VCaP (cell line): ENCODE data around the gene PPFIA2.

Experiments
- H3K27ac ChIP-seq: fragments of 450-650 bp; 2 replicates; pipeline ENCODE4 v1.5.1; 2017
- TF ChIP-seq, protein P1 (sequence below): fragments of 450-650 bp; conservative IDR thresholded peaks from 2 replicates; pipeline ENCODE4 v1.5.1; 2017; ENCODE audit warnings: mild to moderate bottlenecking, moderate library complexity

Gene PPFIA2

DNA sequence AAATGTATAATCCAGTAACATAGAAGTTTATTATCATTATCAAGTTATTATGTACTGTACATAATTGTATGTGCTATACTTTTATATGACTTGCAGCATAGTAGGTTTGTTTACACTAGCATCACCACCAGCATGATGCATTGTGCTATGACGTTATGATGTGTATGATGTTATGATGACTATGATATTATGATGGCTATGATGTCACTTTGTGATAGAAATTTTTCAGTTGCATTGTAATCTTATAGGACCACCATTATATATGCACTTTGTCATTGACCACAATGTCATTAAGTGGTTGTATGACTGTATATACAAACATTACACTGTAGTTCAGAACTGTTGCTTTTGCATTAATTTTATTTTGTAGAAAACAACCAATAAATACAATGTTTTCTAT is 173.4 kb downstream of the PPFIA2 start:
- TF ChIP-seq, protein P1, sequence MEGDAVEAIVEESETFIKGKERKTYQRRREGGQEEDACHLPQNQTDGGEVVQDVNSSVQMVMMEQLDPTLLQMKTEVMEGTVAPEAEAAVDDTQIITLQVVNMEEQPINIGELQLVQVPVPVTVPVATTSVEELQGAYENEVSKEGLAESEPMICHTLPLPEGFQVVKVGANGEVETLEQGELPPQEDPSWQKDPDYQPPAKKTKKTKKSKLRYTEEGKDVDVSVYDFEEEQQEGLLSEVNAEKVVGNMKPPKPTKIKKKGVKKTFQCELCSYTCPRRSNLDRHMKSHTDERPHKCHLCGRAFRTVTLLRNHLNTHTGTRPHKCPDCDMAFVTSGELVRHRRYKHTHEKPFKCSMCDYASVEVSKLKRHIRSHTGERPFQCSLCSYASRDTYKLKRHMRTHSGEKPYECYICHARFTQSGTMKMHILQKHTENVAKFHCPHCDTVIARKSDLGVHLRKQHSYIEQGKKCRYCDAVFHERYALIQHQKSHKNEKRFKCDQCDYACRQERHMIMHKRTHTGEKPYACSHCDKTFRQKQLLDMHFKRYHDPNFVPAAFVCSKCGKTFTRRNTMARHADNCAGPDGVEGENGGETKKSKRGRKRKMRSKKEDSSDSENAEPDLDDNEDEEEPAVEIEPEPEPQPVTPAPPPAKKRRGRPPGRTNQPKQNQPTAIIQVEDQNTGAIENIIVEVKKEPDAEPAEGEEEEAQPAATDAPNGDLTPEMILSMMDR = no peak
- no peak overlapping the region for H3K27ac ChIP-seq

DNA sequence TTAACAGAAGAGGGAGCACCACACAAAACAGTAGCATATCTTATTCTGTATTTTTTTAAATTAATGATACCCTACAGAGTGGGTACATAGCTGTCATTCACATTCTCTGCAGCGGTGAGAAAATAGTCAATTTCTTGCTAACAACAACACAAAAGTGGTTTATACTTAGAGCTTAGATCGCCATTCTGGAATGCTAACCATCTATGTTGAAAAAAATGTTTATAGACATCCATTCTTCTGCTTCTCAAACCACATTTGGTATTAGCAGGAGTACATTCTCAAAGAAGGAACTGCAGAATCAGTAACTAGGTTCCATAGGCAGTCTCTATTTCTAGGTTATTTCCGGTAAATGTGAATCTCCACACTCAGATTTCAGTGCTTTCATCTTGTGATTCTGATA is 185.9 kb downstream of the PPFIA2 start:
- TF ChIP-seq, protein P1 = no peak
- peak overlapping the region; percentile 75 for H3K27ac ChIP-seq

DNA sequence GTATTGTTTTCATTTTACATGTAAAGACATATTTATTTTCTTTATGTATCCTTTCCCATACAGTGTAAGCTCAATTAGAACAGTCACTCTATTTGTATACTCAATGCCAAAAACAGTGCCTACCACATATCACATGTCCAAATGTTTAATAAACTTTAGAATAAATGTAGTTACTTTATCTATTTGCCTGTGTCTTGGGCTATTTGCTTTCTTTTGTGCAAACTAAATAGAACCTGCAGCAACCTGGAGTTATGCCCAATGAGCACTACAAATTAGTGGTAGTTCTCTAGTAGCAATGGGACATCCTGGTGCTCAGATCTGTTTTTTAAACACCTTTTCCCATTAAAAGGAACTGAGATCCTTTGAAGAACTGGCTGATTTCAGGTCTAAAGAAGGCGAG is 186.7 kb downstream of the PPFIA2 start:
- H3K27ac ChIP-seq = peak overlapping the region; percentile 75
- TF ChIP-seq, protein P1 = no peak

DNA sequence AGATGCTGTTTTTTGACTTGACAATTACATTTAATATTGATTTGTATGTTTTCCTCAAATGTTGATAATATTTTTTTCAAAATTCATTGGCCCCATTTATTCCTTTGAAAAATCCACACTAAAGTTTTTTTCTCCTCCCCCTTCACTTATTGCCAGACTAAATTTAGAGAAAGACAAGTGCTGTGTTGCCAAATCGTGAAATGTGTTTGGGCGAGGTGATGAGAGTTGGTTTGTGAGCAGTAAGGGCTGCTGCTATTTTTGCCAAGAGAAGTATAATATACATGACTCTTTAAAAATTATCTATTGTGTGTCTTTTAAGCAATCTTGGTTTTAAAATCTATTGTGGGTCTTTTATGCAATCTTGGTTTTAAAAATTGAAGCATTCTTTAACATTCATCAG is 188.9 kb downstream of the PPFIA2 start:
- TF ChIP-seq, protein P1 = no peak
- no peak overlapping the region for H3K27ac ChIP-seq

DNA sequence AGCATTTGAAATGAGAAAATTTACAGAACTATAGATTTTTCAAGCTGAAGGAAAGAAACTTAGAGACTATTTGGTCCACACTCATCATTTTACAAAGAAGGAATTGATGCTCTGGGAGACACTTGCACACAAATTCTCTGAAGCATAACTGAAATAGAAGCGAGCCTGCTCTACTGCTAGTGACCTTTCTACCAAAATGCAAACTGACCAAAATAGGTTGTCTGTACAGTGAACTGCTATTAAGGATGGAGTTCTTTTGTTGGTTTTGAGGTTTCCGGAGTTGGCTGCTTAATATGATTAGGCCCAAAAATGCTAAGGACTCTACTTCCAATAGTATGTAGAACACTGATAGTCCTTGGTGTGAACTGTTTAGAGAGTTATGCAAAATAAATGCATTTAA is 194.9 kb downstream of the PPFIA2 start:
- TF ChIP-seq, protein P1 = no peak
- H3K27ac ChIP-seq = peak overlapping the region; percentile 1; the same call in 1 of the 2 replicates

DNA sequence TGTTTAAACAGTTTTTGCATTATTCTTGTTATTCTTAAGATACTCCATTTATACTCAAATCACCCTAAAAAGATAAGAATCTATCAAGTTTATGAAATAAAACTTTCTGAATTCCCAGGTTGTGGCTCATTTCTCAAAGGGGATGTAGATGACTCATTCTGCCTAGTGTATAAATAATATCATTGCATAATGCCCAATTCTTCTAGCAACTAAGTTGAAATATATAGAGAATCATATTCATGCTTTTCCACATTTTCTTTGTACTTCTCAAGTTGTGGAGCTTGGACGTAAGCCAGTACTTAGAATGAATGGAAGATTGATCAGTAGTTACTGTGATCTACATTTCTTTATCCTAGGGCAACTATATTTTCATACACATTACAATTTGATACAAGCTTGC is 201.1 kb downstream of the PPFIA2 start:
- no peak overlapping the region for H3K27ac ChIP-seq
- TF ChIP-seq, protein P1 = no peak

DNA sequence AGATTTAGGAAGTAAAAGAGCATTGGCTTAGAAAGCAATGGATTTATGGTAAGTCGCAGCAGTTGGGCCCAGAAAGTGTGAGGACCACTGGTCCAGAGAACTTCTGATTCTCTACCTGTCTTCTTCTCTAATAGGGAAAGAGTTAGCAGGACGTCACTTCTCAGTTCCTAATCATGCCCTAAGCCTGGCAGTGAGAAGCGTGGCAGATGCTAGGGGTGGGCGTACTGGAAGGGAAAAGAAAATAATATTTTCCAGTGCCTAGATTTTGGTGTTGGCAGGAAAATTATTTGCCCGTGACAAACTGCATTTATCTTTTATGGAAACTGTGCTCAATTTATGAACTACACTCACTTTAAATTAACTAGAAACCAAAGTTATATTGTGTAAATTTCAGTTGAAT is 212.3 kb downstream of the PPFIA2 start:
- no peak overlapping the region for H3K27ac ChIP-seq
- TF ChIP-seq, protein P1 = no peak
